ENCODE data around the gene TRIM9.

Gene TRIM9

DNA sequence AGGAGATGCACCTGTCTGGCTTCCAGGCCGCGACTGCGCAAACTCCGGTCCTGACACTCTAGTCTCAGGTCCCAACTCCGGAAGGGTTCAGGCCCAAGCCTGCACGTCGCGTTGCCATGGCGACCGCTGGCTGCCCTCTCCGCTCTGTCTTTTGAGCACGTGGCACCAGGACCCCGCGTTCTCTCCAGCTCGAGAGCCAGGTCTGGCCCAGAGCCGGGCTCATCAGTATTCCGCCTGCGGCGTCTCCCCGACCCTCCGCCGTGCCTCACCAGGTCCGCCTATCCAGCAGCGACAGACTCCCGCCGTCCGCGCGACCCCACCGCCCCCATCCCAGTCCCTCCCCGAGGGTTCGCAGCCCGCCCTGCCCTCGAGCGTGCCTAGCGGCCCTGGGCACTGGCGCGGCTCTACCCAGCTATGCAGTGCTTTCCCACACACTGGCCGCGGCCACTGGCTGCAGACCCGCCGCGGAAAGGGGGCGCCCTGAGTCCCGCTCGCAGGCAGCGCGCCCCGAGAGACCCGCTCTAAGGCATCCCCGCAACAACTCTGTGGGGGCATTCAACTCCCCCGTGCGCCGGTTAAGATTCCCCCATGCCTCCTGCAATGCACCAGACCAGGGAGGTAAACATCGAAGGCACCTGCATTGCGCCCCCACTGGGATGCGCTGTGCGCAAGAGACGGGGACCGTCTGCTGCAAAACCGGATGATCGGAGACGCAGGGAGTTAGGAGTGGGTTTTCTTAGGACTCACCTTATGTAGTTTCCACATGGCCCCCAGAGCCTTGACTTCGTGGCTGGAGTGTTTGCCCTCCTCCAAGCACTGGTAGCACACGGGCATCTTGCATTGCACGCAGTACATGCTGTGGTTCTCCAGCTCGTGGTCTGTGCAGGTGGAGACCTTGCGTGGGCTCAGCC, 1.3 kb downstream of the TRIM9 start:
- no peak overlapping the region for H3K4me3 ChIP-seq (ENCODE audit: low read length)
- 0 out of 2 replicates have a peak, but pooled peaks have one; percentile 6 for TF ChIP-seq CTCF (conservative IDR thresholded peaks at IDR 0.05; ENCODE audit: low read length)
- DNase-seq (ENCODE audit: low read depth), result no peak

DNA sequence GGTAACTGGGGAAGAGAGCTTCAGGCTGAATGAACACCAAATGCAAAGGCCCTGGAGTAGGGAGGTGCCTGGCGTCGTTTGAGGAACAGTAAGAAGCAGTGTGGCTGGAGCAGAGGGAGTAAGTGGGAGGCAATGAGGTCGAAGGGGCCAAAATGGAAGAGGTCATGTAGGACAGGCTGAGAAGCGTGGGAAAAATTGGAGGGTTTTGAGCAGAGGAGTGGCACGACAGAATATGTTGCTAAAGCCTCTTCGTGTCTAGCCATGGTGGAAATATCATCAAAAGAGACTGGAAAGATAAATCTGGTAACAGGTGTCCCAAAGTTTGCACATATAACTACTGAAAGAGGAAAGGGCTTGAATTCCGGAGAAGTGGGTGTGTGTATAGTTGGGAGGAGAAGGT, 1.9 kb downstream of the TRIM9 start:
- H3K4me3 ChIP-seq (ENCODE audit: low read length), result no peak overlapping the region
- DNase-seq (ENCODE audit: low read depth), result no peak
- no peak for TF ChIP-seq CTCF (conservative IDR thresholded peaks at IDR 0.05; ENCODE audit: low read length)

GRCh38 chr14:51089278-51089677, 5.6 kb downstream of the TRIM9 start:
- H3K4me3 ChIP-seq (ENCODE audit: low read length), result no peak overlapping the region
- TF ChIP-seq CTCF (conservative IDR thresholded peaks at IDR 0.05; ENCODE audit: low read length), result no peak
- DNase-seq (ENCODE audit: low read depth), result no peak

GRCh38 chr14:51087031-51087441, 7.9 kb downstream of the TRIM9 start:
- no peak for DNase-seq (ENCODE audit: low read depth)
- no peak for TF ChIP-seq CTCF (conservative IDR thresholded peaks at IDR 0.05; ENCODE audit: low read length)
- H3K4me3 ChIP-seq (ENCODE audit: low read length), result no peak overlapping the region

- no peak for DNase-seq (ENCODE audit: low read depth)
- no peak overlapping the region for H3K4me3 ChIP-seq (ENCODE audit: low read length)
Measured at GRCh38 chr14:51086044-51086443, 8.9 kb downstream of the TRIM9 start.

GRCh38 chr14:51084962-51085361, 9.9 kb downstream of the TRIM9 start:
- no peak for TF ChIP-seq CTCF (conservative IDR thresholded peaks at IDR 0.05; ENCODE audit: low read length)
- no peak for DNase-seq (ENCODE audit: low read depth)
- H3K4me3 ChIP-seq (ENCODE audit: low read length), result no peak overlapping the region

More at GRCh38 chr14:51086044-51086443, 8.9 kb downstream of the TRIM9 start:
- no peak for TF ChIP-seq CTCF (conservative IDR thresholded peaks at IDR 0.05; ENCODE audit: low read length)

DNA sequence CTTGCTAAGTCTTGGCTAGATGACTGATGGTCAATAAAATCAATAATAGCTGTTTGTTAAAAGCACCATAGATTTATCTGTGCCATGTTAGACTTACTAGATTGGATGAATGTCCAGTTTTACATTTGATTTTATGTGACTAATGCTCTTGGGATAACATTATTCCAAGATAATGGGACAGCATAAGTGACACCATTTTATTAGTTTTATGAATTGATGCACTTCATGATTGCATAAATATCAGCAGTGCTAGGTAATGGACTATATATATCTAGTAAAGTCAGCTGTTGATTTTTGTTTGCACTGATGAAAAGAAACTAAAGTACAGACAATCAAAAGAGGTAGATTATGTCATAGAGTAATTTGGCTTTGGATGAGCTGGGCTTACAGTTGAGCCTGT, 10.4 kb downstream of the TRIM9 start:
- H3K4me3 ChIP-seq (ENCODE audit: low read length), result no peak overlapping the region
- no peak for TF ChIP-seq CTCF (conservative IDR thresholded peaks at IDR 0.05; ENCODE audit: low read length)
- no peak for DNase-seq (ENCODE audit: low read depth)

Measured in AG10803 (cell line).